GM19467 (cell line): Measurements from ENCODE around the gene RPAP3.

Experiments used
- ATAC-seq: cut with Tn5 transposase; IDR thresholded peaks from one replicate; pipeline ENCODE4 v1.9.1; 2021; ENCODE audit warnings: mild to moderate bottlenecking, moderate library complexity; ENCODE audit not compliant: unreplicated experiment

Gene RPAP3

DNA sequence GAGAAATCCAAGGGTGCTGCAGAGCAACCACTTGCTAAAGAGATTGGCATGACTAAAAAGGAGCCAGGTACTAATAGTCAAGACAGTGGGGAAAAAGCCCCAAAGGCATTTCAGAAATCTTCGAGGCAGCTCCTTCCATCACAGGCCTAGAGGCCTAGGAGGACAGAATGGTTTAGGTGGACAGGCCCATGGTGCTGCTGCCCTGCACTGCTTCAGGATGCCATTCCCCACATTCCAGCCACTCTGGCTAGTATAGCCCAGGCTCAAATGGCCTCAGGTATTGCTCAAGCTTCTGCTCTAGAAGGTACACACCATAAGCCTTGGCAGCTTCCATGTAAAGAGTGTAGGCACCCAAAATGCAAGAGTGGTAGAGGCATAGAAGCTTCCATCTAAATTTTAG lies 92.9 kb downstream of the RPAP3 start:
- ATAC-seq = no peak

DNA sequence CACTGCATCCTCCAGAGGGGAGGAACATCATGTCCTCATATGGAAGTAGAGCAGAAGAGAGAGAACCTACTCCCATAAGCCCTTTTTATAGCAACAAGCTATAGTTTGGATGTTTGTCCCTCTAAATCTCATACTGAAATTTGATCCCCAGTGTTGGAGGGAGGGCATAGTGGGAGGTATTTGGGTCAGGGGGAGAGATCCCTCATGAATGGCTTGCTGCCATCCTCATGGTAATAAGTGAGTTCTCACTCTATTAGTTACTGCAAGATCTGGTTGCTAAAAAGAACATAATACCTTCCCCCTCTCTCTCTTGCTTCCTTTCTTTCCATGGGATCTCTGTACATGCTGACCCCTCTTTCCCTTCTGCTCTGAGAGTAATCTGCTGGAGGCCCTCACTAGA lies 93.9 kb downstream of the RPAP3 start:
- no peak for ATAC-seq
